GM12874 (cell line): ENCODE data around the gene WDR17.

Experiments used
- TF ChIP-seq, protein P1 (sequence below): IDR thresholded peaks from 2 replicates; pipeline ENCODE4 v1.5.1; 2011; ENCODE audit warnings: low read depth, mild to moderate bottlenecking, control low read depth, low read length, moderate library complexity; ENCODE audit not compliant: insufficient read depth

The WDR17 gene

DNA sequence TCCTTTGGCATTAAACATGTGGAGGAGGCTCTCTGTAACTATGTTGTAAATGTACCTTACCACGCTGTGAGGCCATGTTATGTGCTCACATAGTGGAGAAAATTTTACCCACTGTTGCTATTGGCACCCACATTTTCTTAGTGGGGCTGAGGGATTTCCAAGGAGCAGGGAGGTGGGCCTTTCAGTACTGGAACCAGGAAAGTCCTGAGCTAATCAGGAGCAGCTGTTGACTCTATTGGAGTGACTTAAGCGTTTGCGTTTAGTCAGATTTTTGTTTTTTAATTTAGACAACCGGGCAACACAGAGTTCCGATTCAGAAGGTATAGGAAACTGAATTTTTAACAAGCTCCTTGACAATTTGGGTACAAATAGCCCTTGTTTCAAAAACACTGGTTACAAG, 30.7 kb upstream of the WDR17 start:
- TF ChIP-seq, protein P1, sequence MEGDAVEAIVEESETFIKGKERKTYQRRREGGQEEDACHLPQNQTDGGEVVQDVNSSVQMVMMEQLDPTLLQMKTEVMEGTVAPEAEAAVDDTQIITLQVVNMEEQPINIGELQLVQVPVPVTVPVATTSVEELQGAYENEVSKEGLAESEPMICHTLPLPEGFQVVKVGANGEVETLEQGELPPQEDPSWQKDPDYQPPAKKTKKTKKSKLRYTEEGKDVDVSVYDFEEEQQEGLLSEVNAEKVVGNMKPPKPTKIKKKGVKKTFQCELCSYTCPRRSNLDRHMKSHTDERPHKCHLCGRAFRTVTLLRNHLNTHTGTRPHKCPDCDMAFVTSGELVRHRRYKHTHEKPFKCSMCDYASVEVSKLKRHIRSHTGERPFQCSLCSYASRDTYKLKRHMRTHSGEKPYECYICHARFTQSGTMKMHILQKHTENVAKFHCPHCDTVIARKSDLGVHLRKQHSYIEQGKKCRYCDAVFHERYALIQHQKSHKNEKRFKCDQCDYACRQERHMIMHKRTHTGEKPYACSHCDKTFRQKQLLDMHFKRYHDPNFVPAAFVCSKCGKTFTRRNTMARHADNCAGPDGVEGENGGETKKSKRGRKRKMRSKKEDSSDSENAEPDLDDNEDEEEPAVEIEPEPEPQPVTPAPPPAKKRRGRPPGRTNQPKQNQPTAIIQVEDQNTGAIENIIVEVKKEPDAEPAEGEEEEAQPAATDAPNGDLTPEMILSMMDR: no peak

DNA sequence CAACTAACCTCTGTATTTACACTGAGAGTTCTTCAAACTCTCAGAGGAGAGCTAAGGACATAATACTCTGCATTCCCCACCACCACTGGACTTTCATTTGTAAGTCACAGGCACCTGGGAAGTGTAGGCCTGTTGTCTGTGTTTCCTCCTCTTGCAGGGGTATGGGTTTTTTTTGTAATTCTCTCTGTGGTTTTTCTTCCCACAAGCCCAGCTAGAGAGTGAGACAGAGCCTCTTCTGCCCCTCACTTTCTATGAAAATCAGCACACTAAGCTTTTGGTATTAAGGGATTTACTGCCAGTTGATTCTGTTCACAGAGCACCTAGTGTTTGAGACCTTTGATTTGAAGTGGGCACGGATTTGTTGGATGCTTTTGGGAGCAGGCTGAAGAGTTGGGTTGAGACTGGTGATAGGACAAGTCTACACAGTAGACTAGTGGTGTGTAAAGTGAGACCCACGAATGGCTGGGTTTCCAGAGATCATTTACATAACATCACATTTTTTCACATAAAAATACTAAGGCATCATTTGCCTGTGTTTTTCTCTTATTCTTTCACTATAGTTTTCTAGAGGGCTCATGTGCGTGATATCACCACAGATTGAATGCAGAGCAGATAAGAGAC, 28.9 kb upstream of the WDR17 start:
- TF ChIP-seq, protein P1: no peak

GRCh38 chr4:176038789-176039188, 26.9 kb upstream of the WDR17 start:
- TF ChIP-seq, protein P1: no peak

- TF ChIP-seq, protein P1: no peak
Observed at GRCh38 chr4:176042195-176042594, 23.4 kb upstream of the WDR17 start.

DNA sequence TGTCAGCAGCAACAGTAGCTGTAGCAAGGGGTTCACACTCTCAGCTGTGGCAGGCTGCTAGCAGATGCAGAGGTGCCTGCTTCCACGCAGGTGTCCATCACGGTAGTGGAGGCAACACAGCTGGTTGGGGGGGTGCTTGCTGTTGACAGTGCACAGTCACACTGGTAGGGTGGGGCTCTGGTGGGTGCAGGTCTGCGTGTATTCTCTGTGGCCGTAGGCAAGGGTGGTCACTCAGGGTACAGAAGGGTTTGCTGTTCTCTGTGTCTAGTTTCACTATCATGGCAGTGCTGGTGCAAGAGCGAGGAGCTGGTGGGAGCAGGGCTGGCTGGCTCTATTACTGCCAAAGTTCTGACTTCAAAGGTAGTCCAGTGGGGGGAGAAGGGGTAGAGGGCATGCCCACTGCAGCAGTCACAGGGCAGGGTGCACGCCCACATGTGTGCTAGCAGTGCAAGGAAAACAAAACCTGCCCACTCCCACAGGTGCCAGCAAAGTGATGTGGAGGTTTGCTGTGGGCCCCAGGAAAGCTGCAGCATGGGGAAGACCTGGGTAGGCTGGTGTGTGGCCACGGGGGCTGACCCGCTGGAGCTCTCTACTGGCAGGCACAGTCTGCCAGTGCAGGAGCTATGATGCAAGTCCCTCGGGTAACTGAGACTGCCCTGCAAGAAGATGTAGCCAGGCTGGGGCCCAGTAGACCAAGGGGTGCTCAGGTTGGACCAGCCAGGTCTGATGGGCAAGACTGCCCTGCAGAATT, 21.6 kb upstream of the WDR17 start:
- TF ChIP-seq, protein P1: no peak

- TF ChIP-seq, protein P1: no peak
Observed at GRCh38 chr4:176044589-176044951, 21.1 kb upstream of the WDR17 start.

DNA sequence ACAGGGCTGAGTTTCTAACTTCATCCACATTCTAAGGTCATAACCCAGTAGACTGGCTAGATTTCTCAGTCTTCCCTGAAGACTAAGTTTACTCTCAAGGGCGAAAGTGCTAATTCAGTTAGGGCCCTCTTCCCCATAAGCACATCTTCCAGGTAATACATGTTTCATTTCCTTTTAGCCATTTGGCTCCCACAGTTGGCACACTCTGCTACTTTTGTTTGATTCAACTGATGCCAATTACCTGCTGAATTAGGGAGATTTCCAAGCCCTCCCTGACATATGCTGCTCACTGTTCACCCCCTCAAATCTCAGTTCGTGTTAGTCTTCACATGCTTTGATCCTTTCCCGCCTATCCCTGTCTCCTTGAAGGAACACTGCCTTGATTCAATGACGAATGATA, 17.0 kb upstream of the WDR17 start:
- TF ChIP-seq, protein P1: no peak
